Immature natural killer cell (primary cell): Measurements from ENCODE around the gene HAUS6. TPM values are rescaled to one million over a fixed set of nuclear protein-coding genes. Genes with fewer than 3 reads are reported as not detected.
A peak's percentile ranks its signal among the peaks of the same experiment; 100 is the strongest.
"Not testable (repeated sequence)": the region's sequence is repeated elsewhere in the genome, so short reads cannot be mapped to it uniquely, and the experiment has no call there.

ENCODE experiments used
- DNase-seq, 3 donors: peaks; one replicate each; pipeline ENCODE4 v3.0.0; 2022; ENCODE audit warnings: mixed read lengths in 1 of 3
- H3K27ac Mint-ChIP-seq, 6 donors: one replicate each; pipeline ENCODE4 v1.8.0; 2020; ENCODE audit warnings: mixed read lengths in 6 of 6, mild to moderate bottlenecking in 5 of 6, inconsistent platforms in 4 of 6, moderate library complexity in 3 of 6
- H3K27me3 Mint-ChIP-seq, 3 donors: one replicate each; pipeline ENCODE4 v1.8.0; 2020 to 2021; ENCODE audit warnings: low read depth in 3 of 3, mild to moderate bottlenecking in 3 of 3, mixed read lengths in 3 of 3, moderate library complexity in 3 of 3, inconsistent platforms in 1 of 3
- H3K36me3 Mint-ChIP-seq, 3 donors: one replicate each; pipeline ENCODE4 v1.8.0; 2020; ENCODE audit warnings: mixed read lengths in 3 of 3, inconsistent platforms in 2 of 3, mild to moderate bottlenecking in 2 of 3
- H3K4me1 Mint-ChIP-seq, 2 donors: one replicate each; pipeline ENCODE4 v1.8.0; 2020; ENCODE audit warnings: inconsistent platforms in 2 of 2, mild to moderate bottlenecking in 2 of 2, mixed read lengths in 2 of 2, moderate library complexity in 1 of 2
- H3K4me3 Mint-ChIP-seq, 5 donors: one replicate each; pipeline ENCODE4 v1.8.0; 2020; ENCODE audit warnings: mild to moderate bottlenecking in 5 of 5, mixed read lengths in 5 of 5, inconsistent platforms in 3 of 5, moderate library complexity in 3 of 5
- H3K9me3 Mint-ChIP-seq, 6 donors: one replicate each; pipeline ENCODE4 v1.8.0; 2020; ENCODE audit warnings: mild to moderate bottlenecking in 6 of 6, mixed read lengths in 6 of 6, inconsistent platforms in 4 of 6, moderate library complexity in 3 of 6
- polyA plus RNA-seq, 3 donors: library from polyadenylated mRNA; unstranded; fragments of 300-500 nt; fragmentation: Illumina TruSeq; gene quantifications; one replicate each; pipeline ENCODE4 v1.2.3, GENCODE V29; 2021

HAUS6 gene, protein sequence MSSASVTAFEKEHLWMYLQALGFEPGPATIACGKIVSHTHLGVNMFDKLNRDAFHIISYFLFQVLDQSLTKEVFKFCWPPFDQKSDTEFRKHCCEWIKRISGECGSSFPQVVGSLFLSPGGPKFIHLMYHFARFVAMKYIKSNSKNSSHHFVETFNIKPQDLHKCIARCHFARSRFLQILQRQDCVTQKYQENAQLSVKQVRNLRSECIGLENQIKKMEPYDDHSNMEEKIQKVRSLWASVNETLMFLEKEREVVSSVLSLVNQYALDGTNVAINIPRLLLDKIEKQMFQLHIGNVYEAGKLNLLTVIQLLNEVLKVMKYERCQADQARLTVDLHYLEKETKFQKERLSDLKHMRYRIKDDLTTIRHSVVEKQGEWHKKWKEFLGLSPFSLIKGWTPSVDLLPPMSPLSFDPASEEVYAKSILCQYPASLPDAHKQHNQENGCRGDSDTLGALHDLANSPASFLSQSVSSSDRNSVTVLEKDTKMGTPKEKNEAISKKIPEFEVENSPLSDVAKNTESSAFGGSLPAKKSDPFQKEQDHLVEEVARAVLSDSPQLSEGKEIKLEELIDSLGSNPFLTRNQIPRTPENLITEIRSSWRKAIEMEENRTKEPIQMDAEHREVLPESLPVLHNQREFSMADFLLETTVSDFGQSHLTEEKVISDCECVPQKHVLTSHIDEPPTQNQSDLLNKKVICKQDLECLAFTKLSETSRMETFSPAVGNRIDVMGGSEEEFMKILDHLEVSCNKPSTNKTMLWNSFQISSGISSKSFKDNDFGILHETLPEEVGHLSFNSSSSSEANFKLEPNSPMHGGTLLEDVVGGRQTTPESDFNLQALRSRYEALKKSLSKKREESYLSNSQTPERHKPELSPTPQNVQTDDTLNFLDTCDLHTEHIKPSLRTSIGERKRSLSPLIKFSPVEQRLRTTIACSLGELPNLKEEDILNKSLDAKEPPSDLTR
- polyA plus RNA-seq: 1 to 10 TPM; 3.5 to 6.8 (median 6.4) TPM

- Mint-ChIP-seq H3K4me1 (peaks cover 27 to 37% of the 10 kb centered on the region in 2 donors), H3K27me3 (peaks cover 0 to 7% (median 6%) of the 10 kb centered on the region in 3 donors), H3K9me3 (no peaks in the 10 kb centered on the region), H3K27ac (peak within 1 kb of the TSS; percentile 82 to 98 (median 95)), H3K36me3 (peaks cover 0 to 4% (median 0%) of the 10 kb centered on the region in 3 donors), H3K4me3 (peak within 1 kb of the TSS; percentile 95 to 98 (median 98))
- DNase-seq: peak; percentile 92 to 95 (median 94)
Observed at GRCh38 chr9:19102631-19103345, at the start of gene HAUS6. Gene HAUS6, minus strand, starts transcription at chr9:19102904. Its CDS starts 253 bp downstream, at chr9:19102651.

GRCh38 chr9:19152160-19152498, 49.4 kb upstream of the HAUS6 start:
- H3K9me3 Mint-ChIP-seq, H3K4me1 Mint-ChIP-seq, H3K4me3 Mint-ChIP-seq, H3K27ac Mint-ChIP-seq, DNase-seq, H3K27me3 Mint-ChIP-seq, H3K36me3 Mint-ChIP-seq: not testable (repeated sequence)

DNA sequence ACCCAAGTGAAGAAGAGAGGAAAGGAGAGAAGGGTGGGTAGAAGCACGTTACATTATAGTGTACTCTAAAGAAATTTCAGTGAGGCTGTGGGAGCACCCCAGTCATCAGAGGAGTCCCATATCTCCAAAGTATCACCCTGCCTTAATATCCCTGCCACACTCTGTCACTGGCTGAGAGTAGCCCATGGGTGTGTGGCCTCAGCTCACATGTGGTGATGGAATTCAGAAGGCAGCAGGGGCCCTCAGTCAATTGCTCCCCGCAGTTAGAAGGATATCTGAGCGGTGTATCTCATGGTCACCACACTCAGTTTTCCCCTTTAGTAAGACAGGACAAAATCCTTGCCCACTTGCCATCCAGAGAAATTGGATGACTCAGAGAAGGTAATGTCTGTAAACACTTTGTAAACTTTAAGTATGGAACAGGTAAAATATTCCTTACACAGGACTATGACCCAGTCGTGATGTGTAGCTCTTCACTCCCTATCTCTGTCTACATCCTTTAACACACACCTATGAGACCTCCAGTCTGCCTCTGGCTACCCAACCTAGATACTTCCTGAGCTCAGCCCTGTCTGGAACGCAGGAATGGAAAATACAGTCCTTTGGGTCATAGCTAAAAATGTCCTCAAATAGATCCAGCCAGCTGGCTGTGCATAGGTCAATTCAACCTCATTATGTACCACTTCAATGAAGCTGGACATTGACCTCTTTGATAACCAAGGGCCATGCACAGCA, 48.9 kb upstream of the HAUS6 start:
- no peak overlapping the region for H3K4me3 Mint-ChIP-seq
- H3K36me3 Mint-ChIP-seq: no peaks in the 10 kb centered on the region
- no peak for DNase-seq
- peaks cover 0 to 3% of the 10 kb centered on the region in 2 donors for H3K4me1 Mint-ChIP-seq
- H3K27ac Mint-ChIP-seq: no peak overlapping the region
- H3K9me3 Mint-ChIP-seq: no peaks in the 10 kb centered on the region
- peaks cover 0 to 2% (median 1%) of the 10 kb centered on the region in 3 donors for H3K27me3 Mint-ChIP-seq

DNA sequence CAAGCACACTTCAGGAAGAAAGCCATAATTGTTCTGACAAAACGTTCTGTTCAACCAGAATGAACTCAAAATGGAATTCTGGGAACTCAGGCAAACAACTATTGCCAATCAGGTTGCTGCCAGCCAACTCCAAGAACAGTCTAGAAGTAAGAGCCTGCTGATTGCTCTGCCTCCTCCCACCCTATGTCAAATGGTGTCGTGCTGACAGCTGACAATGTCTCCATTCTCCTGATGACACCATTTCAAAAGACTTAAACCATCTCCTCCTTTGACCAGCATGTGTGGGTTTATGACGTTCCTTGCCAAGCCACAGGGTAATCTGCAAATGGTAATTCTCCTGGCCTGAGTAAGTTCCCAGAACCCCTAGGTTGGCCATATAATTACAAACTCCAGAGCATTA, 46.5 kb upstream of the HAUS6 start:
- Mint-ChIP-seq H3K36me3 (no peaks in the 10 kb centered on the region), H3K9me3 (no peaks in the 10 kb centered on the region), H3K4me3 (no peak overlapping the region), H3K27ac (no peak overlapping the region), H3K4me1 (no peaks in the 10 kb centered on the region), H3K27me3 (peaks cover 0 to 2% (median 0%) of the 10 kb centered on the region in 3 donors)
- DNase-seq: no peak

GRCh38 chr9:19148187-19148586, 45.5 kb upstream of the HAUS6 start:
- Mint-ChIP-seq H3K4me1 (no peaks in the 10 kb centered on the region), H3K27me3 (peaks cover 0 to 2% (median 0%) of the 10 kb centered on the region in 3 donors), H3K9me3 (no peaks in the 10 kb centered on the region), H3K27ac (no peak overlapping the region), H3K4me3 (no peak overlapping the region), H3K36me3 (no peaks in the 10 kb centered on the region)
- DNase-seq: no peak

- no peaks in the 10 kb centered on the region for H3K9me3 Mint-ChIP-seq
- H3K4me3 Mint-ChIP-seq: no peak overlapping the region
- H3K27ac Mint-ChIP-seq: no peak overlapping the region
- H3K36me3 Mint-ChIP-seq: no peaks in the 10 kb centered on the region
- H3K4me1 Mint-ChIP-seq: no peaks in the 10 kb centered on the region
- peaks cover 0 to 2% (median 1%) of the 10 kb centered on the region in 3 donors for H3K27me3 Mint-ChIP-seq
- no peak for DNase-seq
Observed at GRCh38 chr9:19146441-19147024, 43.8 kb upstream of the HAUS6 start.

DNA sequence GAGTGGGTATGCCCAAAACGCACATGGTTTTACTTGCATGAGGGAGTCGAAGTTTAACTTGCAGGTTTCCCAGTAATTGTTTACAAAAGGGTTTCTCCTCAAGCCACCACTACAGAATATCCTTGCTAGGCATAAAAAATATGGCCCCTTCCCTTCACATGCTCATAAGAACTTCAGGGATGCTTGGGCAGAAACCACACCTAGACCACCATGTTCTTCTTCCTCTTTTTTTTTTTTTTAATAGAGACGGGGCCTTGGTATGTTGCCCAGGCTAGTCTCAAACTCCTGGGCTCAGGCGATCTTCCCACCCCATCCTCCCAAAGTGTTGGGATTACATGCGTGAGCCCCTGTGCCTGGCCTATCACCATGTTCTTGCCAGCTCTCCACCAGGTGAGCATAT, 43.2 kb upstream of the HAUS6 start:
- Mint-ChIP-seq H3K27ac (no peak overlapping the region), H3K4me1 (no peaks in the 10 kb centered on the region)

DNA sequence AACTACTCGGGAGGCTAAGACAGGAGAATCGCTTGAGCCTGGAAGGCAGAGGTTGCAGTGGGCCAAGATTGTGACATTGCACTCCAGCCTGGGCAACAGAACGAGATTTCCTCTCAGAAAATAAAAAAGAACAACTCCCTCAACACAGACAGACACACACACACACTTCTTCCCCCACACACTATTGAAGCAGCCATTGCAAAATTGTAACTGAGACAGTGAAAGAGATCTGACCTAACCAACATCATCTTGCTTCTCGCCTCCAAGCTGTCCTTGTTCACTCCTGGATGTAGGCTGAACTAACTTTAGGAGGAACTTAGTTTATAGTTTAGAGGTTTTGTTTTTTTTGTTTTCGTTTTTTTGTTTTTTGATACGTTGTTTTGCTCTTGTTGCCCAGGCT, 37.6 kb upstream of the HAUS6 start:
- H3K36me3 Mint-ChIP-seq: no peaks in the 10 kb centered on the region
- no peak for DNase-seq
- H3K4me1 Mint-ChIP-seq: no peaks in the 10 kb centered on the region
- peak overlapping the region in 1 of 6 donors; percentile 16 for H3K27ac Mint-ChIP-seq
- H3K4me3 Mint-ChIP-seq: no peak overlapping the region
- peaks cover 1 to 3% (median 2%) of the 10 kb centered on the region in 3 donors for H3K27me3 Mint-ChIP-seq
- H3K9me3 Mint-ChIP-seq: peaks cover 0 to 2% (median 0%) of the 10 kb centered on the region in 6 donors

More for the DNA sequence above, 43.2 kb upstream of the HAUS6 start:
- peaks cover 0 to 5% (median 1%) of the 10 kb centered on the region in 3 donors for H3K27me3 Mint-ChIP-seq
- no peaks in the 10 kb centered on the region for H3K9me3 Mint-ChIP-seq
- no peaks in the 10 kb centered on the region for H3K36me3 Mint-ChIP-seq
- DNase-seq: no peak
- H3K4me3 Mint-ChIP-seq: no peak overlapping the region

DNA sequence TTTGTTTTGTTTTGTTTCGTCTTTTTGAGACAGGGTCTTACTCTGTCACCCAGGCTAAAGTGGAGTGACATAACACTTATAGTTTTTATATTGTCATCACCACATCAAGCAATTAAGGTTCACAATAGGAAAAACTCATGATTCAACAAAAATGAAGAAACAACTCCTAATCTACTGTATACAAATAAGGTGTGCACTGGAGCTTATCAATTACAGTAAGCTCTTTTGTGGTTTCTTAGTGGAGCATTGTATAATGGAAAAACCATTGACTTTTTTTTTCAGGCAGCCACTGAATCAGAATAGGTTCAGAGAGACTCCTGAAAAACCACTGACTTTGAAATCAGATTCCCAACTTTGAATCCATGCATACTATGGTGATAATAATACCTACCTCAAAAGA, 35.4 kb upstream of the HAUS6 start:
- no peak overlapping the region for H3K27ac Mint-ChIP-seq
- H3K36me3 Mint-ChIP-seq: no peaks in the 10 kb centered on the region
- H3K4me1 Mint-ChIP-seq: no peaks in the 10 kb centered on the region
- peaks cover 0 to 2% (median 0%) of the 10 kb centered on the region in 6 donors for H3K9me3 Mint-ChIP-seq
- no peak overlapping the region for H3K4me3 Mint-ChIP-seq
- peaks cover 1 to 3% (median 2%) of the 10 kb centered on the region in 3 donors for H3K27me3 Mint-ChIP-seq
- no peak for DNase-seq

DNA sequence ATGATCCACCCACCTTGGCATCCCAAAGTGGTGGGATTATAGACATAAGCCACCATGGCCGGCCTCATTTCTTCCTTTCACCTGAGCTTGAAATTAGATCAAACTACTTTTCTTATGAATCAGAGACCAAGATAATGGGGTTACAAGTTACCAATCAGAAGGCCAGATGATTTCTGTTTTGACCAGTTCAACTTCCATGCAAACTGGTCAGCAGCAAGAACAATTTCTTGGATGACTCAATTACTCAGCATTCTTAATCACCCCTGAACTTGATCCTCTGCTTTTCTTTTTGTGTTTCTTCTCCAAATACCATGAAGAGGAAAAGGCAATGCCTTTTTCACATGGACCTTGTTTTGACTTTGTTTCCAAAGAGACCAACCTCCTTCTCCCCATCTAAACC, 34.6 kb upstream of the HAUS6 start:
- no peak overlapping the region for H3K4me3 Mint-ChIP-seq
- no peaks in the 10 kb centered on the region for H3K4me1 Mint-ChIP-seq
- H3K9me3 Mint-ChIP-seq: peaks cover 0 to 2% (median 0%) of the 10 kb centered on the region in 6 donors
- no peak overlapping the region for H3K27ac Mint-ChIP-seq
- no peaks in the 10 kb centered on the region for H3K36me3 Mint-ChIP-seq
- peaks cover 1 to 2% (median 2%) of the 10 kb centered on the region in 3 donors for H3K27me3 Mint-ChIP-seq
- DNase-seq: no peak

- Mint-ChIP-seq H3K27me3 (peaks cover 1 to 2% (median 2%) of the 10 kb centered on the region in 3 donors), H3K4me3 (no peak overlapping the region), H3K9me3 (peaks cover 0 to 2% (median 0%) of the 10 kb centered on the region in 6 donors), H3K4me1 (no peaks in the 10 kb centered on the region), H3K36me3 (no peaks in the 10 kb centered on the region), H3K27ac (peak overlapping the region in 1 of 6 donors; percentile 33)
- DNase-seq: no peak
Observed at GRCh38 chr9:19136129-19136528, 33.4 kb upstream of the HAUS6 start.

- H3K4me1 Mint-ChIP-seq: peaks cover 16 to 20% of the 10 kb centered on the region in 2 donors
- H3K4me3 Mint-ChIP-seq: no peak overlapping the region
- peaks cover 0 to 2% (median 0%) of the 10 kb centered on the region in 6 donors for H3K9me3 Mint-ChIP-seq
- H3K27me3 Mint-ChIP-seq: peaks cover 2 to 9% (median 9%) of the 10 kb centered on the region in 3 donors
- no peak for DNase-seq
- no peak overlapping the region for H3K27ac Mint-ChIP-seq
- H3K36me3 Mint-ChIP-seq: no peaks in the 10 kb centered on the region
Observed at GRCh38 chr9:19133549-19134345, 31.0 kb upstream of the HAUS6 start.
